Measurements from ENCODE around the gene UNG. TPM values are rescaled to one million over a fixed set of nuclear protein-coding genes. Genes with fewer than 3 reads are reported as not detected.

The UNG gene
- polyA plus RNA-seq, 1 of the 3 experiments (the other 2 are of a cell fraction), result 33.2 TPM

DNA sequence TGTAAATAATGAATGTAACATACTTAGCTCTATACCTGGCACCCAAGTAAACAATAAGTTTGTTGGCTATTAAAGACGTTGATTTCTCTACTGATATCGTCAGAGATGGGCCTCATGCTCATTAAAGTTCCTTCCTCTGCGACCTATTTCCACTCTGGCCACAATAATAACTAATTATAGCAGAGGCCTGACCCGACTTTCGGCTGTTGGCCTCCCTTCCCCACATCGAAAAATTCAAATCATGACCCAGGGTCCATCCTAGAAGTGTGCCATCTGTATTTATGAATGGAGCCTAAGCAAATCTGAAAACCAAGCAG lies 45.3 kb upstream of the UNG start:
- peaks cover 21% of the 10 kb centered on the region; the same call in 1 of the 2 replicates for H3K79me2 ChIP-seq (ENCODE audit: insufficient read depth)
- peak overlapping the region; percentile 98 for H2AFZ ChIP-seq (ENCODE audit: low read depth)
- H3F3A ChIP-seq (replicated peaks; ENCODE audit: insufficient read depth), result no peaks in the 10 kb centered on the region
- H4K20me1 ChIP-seq (ENCODE audit: insufficient read depth), result no peaks in the 10 kb centered on the region
- H3K9me2 ChIP-seq, result no peaks in the 10 kb centered on the region
- H3K9me3 ChIP-seq, result no peaks in the 10 kb centered on the region
- H3K4me1 ChIP-seq (ENCODE audit: control insufficient read depth in 1 of 2, insufficient read depth in 2 of 2, low read depth in 1 of 2, low read length in 1 of 2), result peaks cover 4 to 6% of the 10 kb centered on the region in 2 experiments; a peak in 1 of 4 replicates
- peak overlapping the region; percentile 78 to 83 for H3K4me3 ChIP-seq (ENCODE audit: low read depth in 2 of 2, low read length in 1 of 2)
- ChIA-PET CTCF (interaction anchor here (0.8 to 1.2 kb wide), 2 partner anchors 10 to 101 kb away, joined by 3 to 4 read pairs; no protein-coding TSS in a partner anchor), POLR2A (interaction anchor here (1.0 kb wide), 1 partner anchor 10 kb away, joined by 3 read pairs; no protein-coding TSS in a partner anchor)
- 11% methylated on average over 6 of the region's 6 CpGs for WGBS (ENCODE audit: low lambda C conversion rate)
- no peak for TF ChIP-seq NFIC (IDR thresholded peaks at IDR 0.05; ENCODE audit: borderline replicate concordance)
- 0 out of 2 replicates have a peak, but pooled peaks have one; percentile 3 for TF ChIP-seq GATA2 (CRISPR knock-in tag; IDR thresholded peaks at IDR 0.05)
- DNase-seq, result no peak
- H3K4me2 ChIP-seq, result peak overlapping the region; percentile 94
- no peaks in the 10 kb centered on the region for H3K36me3 ChIP-seq (replicated peaks in 1 of 2; ENCODE audit: control insufficient read depth in 1 of 2, insufficient read depth in 2 of 2, low read length in 1 of 2)
- peak overlapping the region; percentile 73; the same call in 1 of the 2 replicates for H3K9ac ChIP-seq
- no peaks in the 10 kb centered on the region for H3K27me3 ChIP-seq (ENCODE audit: insufficient read depth)
- H3K27ac ChIP-seq (ENCODE audit: low read depth in 2 of 2, low read length in 1 of 2), result peak overlapping the region; percentile 20 to 44; a peak in 3 of 4 replicates

DNA sequence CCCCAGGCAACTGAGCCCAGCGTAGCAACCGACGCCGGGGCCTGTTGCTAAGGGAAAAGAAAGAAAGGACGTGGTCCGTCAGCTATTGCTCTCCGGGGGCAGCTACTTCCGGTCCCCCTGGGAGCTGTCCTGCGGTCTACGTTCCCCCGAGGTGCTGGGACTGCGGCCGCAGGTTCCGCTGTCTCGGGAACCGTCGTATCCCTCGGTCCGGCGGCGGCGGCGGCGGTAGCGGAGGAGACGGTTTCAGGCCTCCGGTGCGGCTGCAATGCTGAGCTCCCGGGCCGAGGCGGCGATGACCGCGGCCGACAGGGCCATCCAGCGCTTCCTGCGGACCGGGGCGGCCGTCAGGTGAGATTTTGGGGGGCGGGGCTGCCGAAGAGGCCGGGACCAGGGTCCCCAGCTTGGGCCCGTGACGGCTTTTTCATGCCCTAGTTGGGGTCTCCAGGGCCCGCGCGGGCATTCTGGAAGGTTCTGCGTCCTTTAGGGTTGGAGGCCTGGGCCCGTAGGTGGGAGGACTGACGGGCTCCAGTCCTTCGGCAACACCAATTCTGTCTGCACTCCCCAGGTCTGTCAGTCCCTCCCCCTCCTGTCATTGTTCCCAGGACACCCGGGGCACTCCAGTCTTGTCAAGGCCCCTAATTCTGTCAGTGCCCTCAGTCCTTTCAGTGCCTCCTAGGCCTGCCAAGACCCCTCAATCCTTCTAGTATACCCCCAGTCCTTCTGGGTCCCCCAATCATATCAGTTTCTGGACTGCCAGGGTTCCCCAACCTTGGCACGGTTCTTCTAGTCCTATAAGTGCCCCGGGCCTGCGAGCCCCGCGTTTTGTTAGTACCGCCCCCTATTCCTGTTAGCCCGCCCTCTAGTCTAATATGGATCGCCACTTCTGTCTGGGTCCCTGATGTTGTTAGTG lies 44.7 kb upstream of the UNG start, which contains the start of gene USP30:
Gene USP30 (plus strand): TSS at position 163 of the 910 bp plus-strand sequence. CDS start 103 bp downstream, at position 266.
- Histone ChIP-seq H3K9ac (peak within 1 kb of the TSS; percentile 73), H3K9me2 (no peaks in the 10 kb centered on the region), H3K4me2 (peak within 1 kb of the TSS; percentile 94), H3F3A (replicated peaks; ENCODE audit: insufficient read depth) (no peaks in the 10 kb centered on the region), H3K27ac (ENCODE audit: low read depth in 2 of 2, low read length in 1 of 2) (peak within 1 kb of the TSS; percentile 20 to 56; a peak in 3 of 4 replicates), H3K79me2 (ENCODE audit: insufficient read depth) (peaks cover 21% of the 10 kb centered on the region; the same call in 1 of the 2 replicates), H3K4me1 (ENCODE audit: control insufficient read depth in 1 of 2, insufficient read depth in 2 of 2, low read depth in 1 of 2, low read length in 1 of 2) (peaks cover 4 to 6% of the 10 kb centered on the region in 2 experiments; a peak in 1 of 4 replicates), H4K20me1 (ENCODE audit: insufficient read depth) (no peaks in the 10 kb centered on the region), H3K27me3 (ENCODE audit: insufficient read depth) (no peaks in the 10 kb centered on the region), H3K9me3 (no peaks in the 10 kb centered on the region), H3K4me3 (ENCODE audit: low read depth in 2 of 2, low read length in 1 of 2) (peak within 1 kb of the TSS; percentile 78 to 83), H2AFZ (ENCODE audit: low read depth) (peak within 1 kb of the TSS; percentile 98), H3K36me3 (replicated peaks in 1 of 2; ENCODE audit: control insufficient read depth in 1 of 2, insufficient read depth in 2 of 2, low read length in 1 of 2) (peaks cover 0 to under 1% of the 10 kb centered on the region in 2 experiments)
- peak; percentile 94 for DNase-seq
- ChIA-PET POLR2A (interaction anchor here (1.0 kb wide), 1 partner anchor 9 kb away, joined by 3 read pairs; no protein-coding TSS in a partner anchor), CTCF (interaction anchor here (1.2 to 1.7 kb wide), 2 partner anchors 9 to 102 kb away, joined by 3 to 4 read pairs; no protein-coding TSS in a partner anchor)
- 1% methylated on average over 23 of the region's 61 CpGs for WGBS (ENCODE audit: low lambda C conversion rate)
- no peak for TF ChIP-seq RAD21 (IDR thresholded peaks at IDR 0.05; ENCODE audit: low read length)
- TF ChIP-seq MEF2A (IDR thresholded peaks at IDR 0.05; ENCODE audit: borderline replicate concordance, low read depth), result no peak; the same call in 1 of the 2 replicates
- no peak for TF ChIP-seq RXRA (IDR thresholded peaks at IDR 0.05; ENCODE audit: borderline replicate concordance, low read depth)
- no peak; the same call in 1 of the 2 replicates for TF ChIP-seq FOSL2 (IDR thresholded peaks at IDR 0.05; ENCODE audit: borderline replicate concordance, low read depth)
- TF ChIP-seq, protein P1, sequence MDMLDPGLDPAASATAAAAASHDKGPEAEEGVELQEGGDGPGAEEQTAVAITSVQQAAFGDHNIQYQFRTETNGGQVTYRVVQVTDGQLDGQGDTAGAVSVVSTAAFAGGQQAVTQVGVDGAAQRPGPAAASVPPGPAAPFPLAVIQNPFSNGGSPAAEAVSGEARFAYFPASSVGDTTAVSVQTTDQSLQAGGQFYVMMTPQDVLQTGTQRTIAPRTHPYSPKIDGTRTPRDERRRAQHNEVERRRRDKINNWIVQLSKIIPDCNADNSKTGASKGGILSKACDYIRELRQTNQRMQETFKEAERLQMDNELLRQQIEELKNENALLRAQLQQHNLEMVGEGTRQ (IDR thresholded peaks at IDR 0.05; ENCODE audit: borderline replicate concordance, low read depth, low read length), result no peak
- 0 out of 2 replicates have a peak, but pooled peaks have one; percentile 14 for TF ChIP-seq ZBTB33 (IDR thresholded peaks at IDR 0.05; ENCODE audit: borderline replicate concordance, low read depth)
- TF ChIP-seq, protein P2, sequence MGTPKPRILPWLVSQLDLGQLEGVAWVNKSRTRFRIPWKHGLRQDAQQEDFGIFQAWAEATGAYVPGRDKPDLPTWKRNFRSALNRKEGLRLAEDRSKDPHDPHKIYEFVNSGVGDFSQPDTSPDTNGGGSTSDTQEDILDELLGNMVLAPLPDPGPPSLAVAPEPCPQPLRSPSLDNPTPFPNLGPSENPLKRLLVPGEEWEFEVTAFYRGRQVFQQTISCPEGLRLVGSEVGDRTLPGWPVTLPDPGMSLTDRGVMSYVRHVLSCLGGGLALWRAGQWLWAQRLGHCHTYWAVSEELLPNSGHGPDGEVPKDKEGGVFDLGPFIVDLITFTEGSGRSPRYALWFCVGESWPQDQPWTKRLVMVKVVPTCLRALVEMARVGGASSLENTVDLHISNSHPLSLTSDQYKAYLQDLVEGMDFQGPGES (IDR thresholded peaks at IDR 0.05; ENCODE audit: low read depth, low read length), result peak; percentile 30; the same call in 1 of the 2 replicates
- TF ChIP-seq CHD2 (IDR thresholded peaks at IDR 0.05; ENCODE audit: low read length, partially characterized antibody), result peak; percentile 95
- TF ChIP-seq RCOR1 (IDR thresholded peaks at IDR 0.05; ENCODE audit: low read length), result peak; percentile 57; the same call in 1 of the 2 replicates
- peak; percentile 87 for TF ChIP-seq MXI1 (IDR thresholded peaks at IDR 0.05; ENCODE audit: low read depth, low read length)
- no peak for TF ChIP-seq TEAD4 (IDR thresholded peaks at IDR 0.05; ENCODE audit: borderline replicate concordance, insufficient read depth)
- peak; percentile 71; the same call in 1 of the 2 replicates for TF ChIP-seq YY1 (IDR thresholded peaks at IDR 0.05; ENCODE audit: low read depth)
- 0 out of 2 replicates have a peak, but pooled peaks have one; percentile 26 for TF ChIP-seq TCF12 (IDR thresholded peaks at IDR 0.05)
- TF ChIP-seq, protein P3, sequence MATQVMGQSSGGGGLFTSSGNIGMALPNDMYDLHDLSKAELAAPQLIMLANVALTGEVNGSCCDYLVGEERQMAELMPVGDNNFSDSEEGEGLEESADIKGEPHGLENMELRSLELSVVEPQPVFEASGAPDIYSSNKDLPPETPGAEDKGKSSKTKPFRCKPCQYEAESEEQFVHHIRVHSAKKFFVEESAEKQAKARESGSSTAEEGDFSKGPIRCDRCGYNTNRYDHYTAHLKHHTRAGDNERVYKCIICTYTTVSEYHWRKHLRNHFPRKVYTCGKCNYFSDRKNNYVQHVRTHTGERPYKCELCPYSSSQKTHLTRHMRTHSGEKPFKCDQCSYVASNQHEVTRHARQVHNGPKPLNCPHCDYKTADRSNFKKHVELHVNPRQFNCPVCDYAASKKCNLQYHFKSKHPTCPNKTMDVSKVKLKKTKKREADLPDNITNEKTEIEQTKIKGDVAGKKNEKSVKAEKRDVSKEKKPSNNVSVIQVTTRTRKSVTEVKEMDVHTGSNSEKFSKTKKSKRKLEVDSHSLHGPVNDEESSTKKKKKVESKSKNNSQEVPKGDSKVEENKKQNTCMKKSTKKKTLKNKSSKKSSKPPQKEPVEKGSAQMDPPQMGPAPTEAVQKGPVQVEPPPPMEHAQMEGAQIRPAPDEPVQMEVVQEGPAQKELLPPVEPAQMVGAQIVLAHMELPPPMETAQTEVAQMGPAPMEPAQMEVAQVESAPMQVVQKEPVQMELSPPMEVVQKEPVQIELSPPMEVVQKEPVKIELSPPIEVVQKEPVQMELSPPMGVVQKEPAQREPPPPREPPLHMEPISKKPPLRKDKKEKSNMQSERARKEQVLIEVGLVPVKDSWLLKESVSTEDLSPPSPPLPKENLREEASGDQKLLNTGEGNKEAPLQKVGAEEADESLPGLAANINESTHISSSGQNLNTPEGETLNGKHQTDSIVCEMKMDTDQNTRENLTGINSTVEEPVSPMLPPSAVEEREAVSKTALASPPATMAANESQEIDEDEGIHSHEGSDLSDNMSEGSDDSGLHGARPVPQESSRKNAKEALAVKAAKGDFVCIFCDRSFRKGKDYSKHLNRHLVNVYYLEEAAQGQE (IDR thresholded peaks at IDR 0.05; ENCODE audit: low read depth, low read length), result peak; percentile 75; the same call in 1 of the 2 replicates

Data from SK-N-SH (cell line).